GM13976 (cell line): ENCODE data around the gene RPE.

Experiments used
- DNase-seq: peaks from one replicate; pipeline ENCODE4 v3.0.0; 2012; ENCODE audit warnings: low spot score
- in situ Hi-C: fragments of 300-500 bp; cut with MboI; formaldehyde crosslinking; loops from one replicate; pipeline ENCODE4 v1.12.0; 2022; ENCODE audit warnings: low sequenced_read_pairs, mixed read lengths, inconsistent platforms; ENCODE audit not compliant: unreplicated experiment
- TF ChIP-seq, protein P1 (sequence below): IDR thresholded peaks from 2 replicates; pipeline ENCODE4 v1.5.1; 2012; ENCODE audit warnings: borderline replicate concordance, mild to moderate bottlenecking; ENCODE audit not compliant: insufficient read depth; ENCODE audit errors: extremely low read depth, missing control alignments, control extremely low read depth

RPE gene

DNA sequence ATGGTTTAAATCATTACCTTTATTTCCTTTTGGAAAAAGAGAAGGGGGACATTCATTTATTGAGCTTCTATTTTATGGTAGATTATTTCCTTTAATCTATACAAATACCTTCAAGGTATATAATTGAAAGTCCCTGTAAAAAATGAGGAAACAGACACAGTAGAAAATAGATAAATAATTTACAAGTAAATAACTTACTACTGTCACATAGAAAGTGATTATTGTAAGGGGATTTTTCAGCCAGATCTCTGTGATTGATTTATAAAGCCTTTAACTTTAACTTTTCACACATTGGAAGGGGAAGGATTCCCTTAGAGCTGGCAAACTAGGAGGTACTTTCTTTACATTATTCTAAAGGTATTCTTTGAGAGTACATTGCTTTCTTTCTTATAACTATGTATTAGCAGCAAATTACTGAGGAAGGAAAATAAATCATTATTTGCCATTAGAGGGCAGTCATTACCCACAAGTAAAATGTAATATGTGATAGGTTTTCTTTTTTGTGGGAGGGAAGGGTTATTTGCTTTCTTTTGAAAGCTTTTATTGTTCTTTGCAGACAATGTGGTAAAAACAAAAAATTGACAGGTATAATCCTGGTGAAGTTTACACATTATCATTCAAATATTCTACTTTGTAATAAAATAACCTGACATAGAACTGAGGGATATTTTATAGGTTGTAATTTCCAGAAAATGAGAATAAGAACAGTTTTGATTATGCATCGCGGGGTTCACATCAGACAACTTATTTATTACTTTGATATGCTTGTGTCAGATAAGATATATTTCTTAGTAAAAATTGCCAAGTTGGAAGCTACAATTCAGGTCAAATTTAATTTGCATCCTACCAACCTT lies 24.8 kb upstream of the RPE start:
- TF ChIP-seq, protein P1, sequence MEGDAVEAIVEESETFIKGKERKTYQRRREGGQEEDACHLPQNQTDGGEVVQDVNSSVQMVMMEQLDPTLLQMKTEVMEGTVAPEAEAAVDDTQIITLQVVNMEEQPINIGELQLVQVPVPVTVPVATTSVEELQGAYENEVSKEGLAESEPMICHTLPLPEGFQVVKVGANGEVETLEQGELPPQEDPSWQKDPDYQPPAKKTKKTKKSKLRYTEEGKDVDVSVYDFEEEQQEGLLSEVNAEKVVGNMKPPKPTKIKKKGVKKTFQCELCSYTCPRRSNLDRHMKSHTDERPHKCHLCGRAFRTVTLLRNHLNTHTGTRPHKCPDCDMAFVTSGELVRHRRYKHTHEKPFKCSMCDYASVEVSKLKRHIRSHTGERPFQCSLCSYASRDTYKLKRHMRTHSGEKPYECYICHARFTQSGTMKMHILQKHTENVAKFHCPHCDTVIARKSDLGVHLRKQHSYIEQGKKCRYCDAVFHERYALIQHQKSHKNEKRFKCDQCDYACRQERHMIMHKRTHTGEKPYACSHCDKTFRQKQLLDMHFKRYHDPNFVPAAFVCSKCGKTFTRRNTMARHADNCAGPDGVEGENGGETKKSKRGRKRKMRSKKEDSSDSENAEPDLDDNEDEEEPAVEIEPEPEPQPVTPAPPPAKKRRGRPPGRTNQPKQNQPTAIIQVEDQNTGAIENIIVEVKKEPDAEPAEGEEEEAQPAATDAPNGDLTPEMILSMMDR, result no peak
- DNase-seq, result peak; percentile 47
- in situ Hi-C loops, result loop anchor here (5.0 kb wide), 1 partner anchor 215 kb away; no protein-coding TSS in a partner anchor

DNA sequence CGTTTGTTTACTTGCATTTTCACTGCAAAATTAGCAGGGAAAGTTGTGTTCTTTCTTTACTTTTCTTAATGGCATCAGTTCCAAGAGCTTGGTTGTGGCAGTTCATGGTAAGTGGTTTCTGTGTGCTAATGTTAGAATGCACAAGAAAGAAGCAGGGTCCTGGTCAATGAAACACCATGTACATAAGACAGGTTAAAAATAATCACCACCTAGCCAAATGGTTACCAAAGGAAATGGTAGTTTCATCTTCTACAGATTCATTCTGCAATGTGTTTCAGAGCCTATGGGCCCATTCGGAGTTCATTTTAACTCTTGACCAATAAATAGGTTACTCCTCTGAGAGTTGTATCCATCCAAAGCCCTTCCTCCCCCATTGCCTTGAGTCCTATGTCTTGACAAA lies 18.1 kb upstream of the RPE start:
- in situ Hi-C loops, result no loop called here
- TF ChIP-seq, protein P1, result no peak
- no peak for DNase-seq

DNA sequence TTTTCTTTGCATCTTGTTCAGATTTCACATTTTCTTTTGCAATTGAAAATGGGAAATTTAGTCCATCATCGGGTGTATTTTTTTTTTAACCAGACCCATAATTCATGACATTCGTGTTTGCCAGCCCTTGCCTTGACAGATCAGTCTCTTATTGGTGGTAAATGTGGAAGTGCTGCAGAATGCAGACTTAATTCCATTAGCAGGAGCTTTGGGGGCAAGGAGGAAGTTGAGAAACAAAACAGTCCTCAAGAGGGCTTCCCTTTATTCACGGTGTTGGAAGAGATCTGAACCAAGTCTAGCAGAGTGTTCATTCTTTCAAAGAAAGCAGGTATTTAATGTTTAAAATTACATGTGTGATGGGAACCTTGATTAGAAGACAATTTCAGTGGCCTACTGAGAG lies 16.6 kb upstream of the RPE start:
- in situ Hi-C loops, result no loop called here

DNA sequence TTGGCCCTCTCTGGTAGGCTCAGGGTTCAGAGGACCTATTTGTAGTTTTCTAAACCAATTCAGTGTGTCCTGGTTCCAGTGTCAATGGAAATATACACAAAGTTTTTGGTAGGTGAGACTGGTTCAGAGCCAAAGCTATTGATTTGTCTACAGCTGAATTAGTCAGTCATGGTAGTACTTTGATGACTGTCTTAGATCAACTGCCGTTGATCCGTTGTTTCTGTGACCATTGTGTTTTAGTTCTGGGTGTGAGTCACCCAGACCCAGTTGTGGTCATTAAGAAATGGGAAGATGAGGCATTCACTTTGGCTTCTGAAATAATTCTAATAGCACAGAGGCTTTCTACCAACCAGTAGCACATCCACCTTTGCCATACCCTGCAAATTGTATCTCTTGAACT lies 16.0 kb upstream of the RPE start:
- in situ Hi-C loops, result no loop called here
- DNase-seq, result no peak
- TF ChIP-seq, protein P1, result no peak

More for the DNA sequence above, 16.6 kb upstream of the RPE start:
- TF ChIP-seq, protein P1, result no peak
- DNase-seq, result no peak

DNA sequence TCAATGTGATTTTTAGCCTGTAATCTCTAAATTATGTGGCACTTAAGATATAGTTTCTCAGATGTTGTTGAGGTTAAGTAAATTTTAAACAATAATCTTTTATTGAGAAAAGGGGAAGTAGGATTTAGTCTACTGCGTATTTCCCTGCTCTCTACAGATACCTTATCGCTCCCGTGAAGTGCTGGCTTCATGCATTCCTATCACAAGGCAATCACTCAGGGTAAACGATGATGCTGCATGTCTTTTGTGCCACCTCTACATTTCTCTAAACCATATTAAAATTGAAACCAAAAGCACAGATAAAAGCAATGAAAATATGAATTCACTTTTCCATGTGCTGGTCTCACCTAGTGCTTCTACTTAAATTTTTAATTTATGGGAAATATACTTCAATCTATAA lies 14.4 kb upstream of the RPE start:
- in situ Hi-C loops, result no loop called here
- DNase-seq, result no peak
- TF ChIP-seq, protein P1, result no peak

DNA sequence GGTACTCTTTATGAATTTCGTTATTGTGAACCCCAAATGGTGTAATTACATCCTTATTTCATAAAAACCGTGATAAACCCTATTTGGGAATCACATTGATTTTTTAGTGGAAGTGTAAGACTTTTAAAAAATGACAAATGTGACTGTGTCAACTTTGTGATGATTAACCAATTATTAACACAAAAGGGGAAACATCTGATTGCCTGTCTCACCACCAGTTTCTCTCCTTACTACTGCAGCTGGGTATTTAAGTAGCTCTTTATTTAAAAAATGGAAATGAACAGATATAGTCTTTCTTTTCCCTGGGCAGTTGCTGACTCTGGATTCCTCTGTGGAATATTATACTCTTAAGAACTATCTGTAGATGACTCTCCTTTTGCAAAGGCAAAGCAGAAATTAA lies 11.6 kb upstream of the RPE start:
- no peak for DNase-seq
- in situ Hi-C loops, result no loop called here
- TF ChIP-seq, protein P1, result no peak
